HG02981 (cell line): ENCODE measurements around the gene ABCA4.

Experiments
- ATAC-seq: cut with Tn5 transposase; IDR thresholded peaks from one replicate; pipeline ENCODE4 v1.9.1; 2021; ENCODE audit warnings: mild to moderate bottlenecking, moderate library complexity; ENCODE audit not compliant: unreplicated experiment

Gene ABCA4

DNA sequence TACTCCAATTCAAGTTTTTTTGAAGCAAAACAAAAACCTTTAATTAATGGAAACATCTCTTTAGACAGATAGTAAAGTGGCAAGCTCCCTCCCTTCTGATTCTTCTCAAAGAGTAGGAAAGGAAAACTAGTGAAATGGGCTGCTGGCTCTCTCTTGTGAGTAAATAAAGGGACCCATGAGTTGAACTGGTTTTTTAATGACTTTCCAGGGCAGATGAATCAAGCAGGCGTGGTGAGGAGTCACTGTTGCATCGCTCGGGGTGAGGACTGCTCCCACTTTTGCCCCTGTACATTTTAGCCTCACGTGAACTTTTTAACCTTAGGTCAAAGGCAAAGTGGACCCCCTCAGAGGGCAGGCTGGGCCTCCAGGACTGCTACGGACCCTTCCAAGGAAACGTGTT is 64.8 kb downstream of the ABCA4 start:
- no peak for ATAC-seq

DNA sequence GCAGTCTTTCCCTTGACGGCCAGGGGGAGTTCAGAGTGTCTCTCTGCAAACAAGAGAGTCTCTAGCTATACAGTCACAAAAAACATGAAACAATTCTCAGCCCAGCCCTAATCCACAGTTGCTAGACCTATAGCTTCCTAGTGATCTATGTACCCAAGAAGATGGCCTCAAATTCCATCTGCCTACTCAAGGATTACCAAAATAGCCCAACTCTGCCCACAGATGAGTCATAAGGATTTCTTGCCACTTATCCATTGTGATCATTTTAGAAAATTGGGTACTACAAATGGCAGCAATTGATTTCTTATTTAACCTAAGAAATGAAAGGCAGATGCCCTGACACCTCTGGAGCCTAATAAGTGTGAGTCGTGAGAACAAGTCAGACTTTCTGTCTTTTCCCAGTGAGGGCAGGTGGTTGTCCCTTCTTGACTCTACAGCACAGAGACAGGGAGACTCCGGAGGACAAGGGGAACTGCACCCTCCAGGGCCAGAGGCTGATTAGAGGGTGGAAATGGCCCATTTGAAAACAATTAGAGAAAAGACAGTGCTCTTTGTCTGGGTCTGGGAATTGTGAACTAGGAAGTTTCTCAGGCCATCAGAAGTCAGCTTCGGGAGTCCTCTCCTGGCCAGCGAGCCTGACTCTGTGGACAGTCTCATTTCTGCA is 65.4 kb downstream of the ABCA4 start:
- ATAC-seq: no peak

GRCh38 chr1:94050675-94051074 is 70.3 kb downstream of the ABCA4 start:
- ATAC-seq: no peak

DNA sequence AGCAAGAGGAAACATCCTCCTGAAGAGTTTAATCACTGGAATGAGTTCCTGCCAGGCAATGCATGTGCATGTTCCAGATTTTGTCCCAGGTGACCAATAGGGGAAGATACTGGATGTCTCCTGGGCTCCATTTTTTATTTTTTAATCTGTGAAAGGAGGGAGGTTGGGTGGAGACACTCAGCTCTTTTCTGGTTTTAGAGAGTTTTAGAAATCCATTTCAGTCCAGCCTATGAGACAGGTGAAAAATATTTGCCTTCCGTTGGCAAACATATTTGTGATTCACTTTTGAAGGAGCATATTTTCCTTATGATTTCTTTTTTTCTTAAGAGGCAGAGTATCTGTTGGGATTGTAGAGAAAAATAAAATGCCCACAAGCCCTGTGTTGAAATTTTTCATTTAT is 70.7 kb downstream of the ABCA4 start:
- no peak for ATAC-seq

- ATAC-seq: no peak
These were observed 71.2 kb downstream of the ABCA4 start for GRCh38 chr1:94049791-94050190.

DNA sequence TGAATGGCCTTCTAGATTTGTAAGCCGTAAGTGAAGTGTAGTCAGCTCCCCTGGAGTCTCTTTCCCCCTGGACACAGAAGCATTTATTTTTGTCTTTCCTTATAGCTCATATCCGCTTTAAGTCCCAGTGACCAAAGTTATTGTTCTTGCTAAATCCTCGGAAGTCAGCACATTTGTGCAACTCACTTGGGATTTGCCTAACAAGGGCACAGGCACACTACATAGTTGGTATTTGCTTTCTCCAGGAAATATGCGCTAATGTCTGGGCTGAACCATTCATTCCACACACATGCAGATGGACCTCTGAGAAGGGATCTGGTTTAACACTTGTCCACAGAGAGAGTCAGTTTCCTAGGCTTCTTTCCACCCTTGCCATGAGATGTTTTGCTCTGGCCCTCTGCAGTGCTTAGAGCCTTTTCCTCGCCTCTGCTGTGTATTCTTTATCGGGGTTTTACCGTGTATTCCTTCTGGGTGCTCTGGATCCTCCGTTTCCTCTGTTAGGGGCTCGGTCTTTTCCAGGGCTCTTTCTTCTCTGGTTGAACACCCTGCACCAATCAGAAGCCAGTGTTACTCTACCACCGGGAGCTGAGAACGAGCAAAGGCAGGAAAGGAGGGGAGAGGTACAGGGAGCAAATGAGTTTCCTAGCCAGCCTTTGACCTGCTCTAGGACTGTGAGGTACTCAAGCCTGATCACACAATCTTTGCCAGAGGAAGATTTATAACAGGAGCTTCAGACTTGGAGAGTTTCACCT is 72.4 kb downstream of the ABCA4 start:
- no peak for ATAC-seq

GRCh38 chr1:94047949-94048348 is 73.0 kb downstream of the ABCA4 start:
- no peak for ATAC-seq

DNA sequence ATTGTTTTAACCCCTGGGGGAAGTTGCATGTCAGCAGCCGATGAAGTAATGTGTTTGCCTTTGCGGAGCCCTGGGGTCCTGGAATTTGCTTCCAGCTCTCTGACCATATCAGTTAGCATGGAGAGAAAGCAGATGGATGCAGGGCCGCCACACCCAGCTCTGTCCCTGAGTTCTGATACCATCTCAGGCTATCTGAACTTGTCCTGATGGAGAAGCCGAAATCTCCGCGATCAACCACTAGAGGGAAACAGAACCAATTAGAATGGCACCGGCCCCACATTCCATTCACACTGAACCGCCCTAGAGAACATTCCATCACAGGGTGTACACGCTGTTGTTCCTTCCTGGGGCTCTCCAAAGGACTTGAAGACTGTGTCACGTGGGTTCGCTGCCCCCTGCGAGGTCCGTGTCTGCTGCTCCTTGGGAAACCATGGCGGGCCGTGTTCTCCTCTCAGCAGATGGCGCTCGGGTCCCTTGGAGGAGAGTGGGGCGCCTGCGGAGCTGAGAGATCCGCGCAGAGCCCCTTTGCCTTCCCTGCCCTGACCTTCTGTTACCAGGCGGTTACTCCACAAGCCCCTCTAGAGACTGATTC is 75.4 kb downstream of the ABCA4 start:
- ATAC-seq: no peak

DNA sequence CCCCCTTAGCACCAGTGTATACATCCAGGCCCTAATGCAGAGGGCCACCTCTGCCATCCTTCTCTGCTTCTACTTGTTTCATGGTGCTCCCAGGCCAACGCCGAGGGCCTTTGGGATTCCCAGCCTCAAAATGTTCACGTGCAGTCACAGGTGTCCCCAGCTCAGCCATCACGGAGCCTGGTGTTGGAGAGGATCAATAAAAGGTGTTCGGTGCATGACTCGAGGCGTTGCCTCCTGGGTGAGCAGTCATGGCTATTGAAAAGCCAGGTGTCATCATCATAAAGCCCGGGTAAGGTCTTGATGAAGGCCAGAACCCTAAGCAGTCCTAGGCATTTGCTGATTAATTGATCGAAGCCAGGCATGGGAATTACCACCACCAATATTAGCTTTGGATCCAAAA is 76.1 kb downstream of the ABCA4 start:
- no peak for ATAC-seq

DNA sequence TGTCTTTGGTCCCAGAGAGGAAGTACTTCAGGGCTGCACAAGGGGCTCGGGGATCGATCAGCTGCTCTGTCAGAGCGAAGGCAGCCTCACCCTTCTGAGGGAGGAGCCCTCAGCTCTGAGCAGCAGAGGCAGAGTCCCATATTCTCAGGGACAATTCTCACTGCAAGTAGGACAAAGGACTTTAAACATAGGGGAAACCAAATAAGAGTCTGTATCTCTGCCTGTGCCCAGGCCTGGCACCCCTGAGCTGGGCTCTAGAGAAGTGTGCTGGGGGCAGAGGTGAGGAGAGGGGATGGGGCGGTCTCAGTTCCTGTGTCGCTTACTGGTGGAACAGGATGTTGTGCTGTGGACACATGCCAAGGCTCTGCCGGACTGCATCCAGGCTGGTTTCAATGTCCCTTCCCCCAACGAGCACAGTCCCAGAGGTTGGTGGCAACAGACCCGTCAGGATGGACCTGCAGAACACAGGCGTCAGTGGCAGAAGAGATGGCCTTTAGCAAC is 76.6 kb downstream of the ABCA4 start:
- no peak for ATAC-seq

- no peak for ATAC-seq
These were observed 77.1 kb downstream of the ABCA4 start for GRCh38 chr1:94043738-94044289.

GRCh38 chr1:94042388-94042787 is 78.6 kb downstream of the ABCA4 start:
- ATAC-seq: no peak

DNA sequence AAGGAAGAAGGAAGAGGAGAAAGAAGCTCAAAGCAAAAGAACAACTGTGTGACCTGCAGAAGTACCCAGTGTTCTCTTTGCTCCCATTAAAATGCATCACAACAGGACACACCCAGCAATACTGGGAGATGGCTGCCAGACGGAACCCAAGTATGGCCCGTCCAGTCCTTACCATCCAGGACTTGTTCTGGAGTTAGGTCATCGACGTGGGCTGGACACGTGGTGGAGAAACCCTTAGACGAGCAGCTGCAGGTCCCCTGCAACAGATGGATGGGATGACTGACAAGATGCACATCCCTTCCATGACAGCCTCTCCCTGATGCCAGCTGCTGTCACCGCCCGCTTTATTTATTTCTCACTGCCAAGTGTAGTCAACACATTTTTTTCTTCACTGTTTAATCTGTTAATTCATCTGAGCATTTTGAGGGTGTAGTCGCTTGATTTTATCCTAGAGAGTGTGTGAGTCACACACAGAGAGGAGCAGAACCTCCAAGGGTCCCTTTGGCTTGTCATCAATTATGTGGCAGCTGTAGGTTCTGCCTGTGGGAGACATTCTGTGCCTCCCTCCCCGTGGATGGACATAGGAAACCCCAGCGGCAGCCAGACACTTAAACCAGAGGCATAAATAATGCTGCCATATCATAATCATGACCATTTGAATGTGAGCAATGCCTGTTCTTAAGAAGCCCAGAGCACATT is 80.9 kb downstream of the ABCA4 start:
- ATAC-seq: no peak

DNA sequence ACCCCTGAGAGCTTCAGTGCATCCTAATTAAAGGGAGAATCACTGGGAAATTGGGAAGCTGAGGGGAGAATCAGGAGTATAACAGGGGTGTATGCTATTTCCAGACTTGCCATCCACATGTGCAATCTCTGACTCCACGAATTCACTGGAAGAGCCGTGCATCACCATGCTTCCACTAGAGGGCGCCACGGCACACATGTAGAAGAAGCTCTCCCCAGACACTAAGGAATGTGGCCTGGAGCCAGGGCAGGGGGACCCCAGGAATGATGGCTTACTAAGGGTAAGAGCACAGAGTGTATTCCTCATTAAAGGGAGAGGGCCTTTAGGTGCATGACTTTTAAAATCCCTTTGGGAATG is 81.5 kb downstream of the ABCA4 start:
- ATAC-seq: no peak

DNA sequence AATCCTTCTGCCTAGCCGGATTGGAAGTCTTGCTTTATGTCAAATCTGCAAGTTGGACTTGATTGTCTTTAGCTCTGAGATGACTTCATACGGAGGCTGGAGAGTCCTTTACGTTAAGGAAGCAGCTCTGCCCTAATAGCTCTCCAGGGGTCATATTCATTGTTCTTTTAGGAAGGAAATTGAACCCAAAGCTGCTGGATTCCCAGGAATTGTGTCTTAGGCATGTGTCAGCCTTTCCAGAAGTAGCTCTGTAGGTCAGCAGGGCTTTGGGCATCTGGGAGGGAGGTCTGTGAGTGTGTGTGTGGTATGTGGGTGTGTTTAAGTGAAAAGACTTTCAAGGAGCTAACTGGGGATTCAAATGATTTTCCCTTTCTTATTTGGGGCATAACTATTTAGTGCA is 82.4 kb downstream of the ABCA4 start:
- no peak for ATAC-seq

GRCh38 chr1:94037392-94038229 is 83.3 kb downstream of the ABCA4 start:
- ATAC-seq: no peak

GRCh38 chr1:94036730-94037129 is 84.2 kb downstream of the ABCA4 start:
- no peak for ATAC-seq

GRCh38 chr1:94033849-94034248 is 87.1 kb downstream of the ABCA4 start:
- ATAC-seq: no peak

- ATAC-seq: no peak
These were observed 88.3 kb downstream of the ABCA4 start for GRCh38 chr1:94032637-94033036.

GRCh38 chr1:94031591-94031990 is 89.4 kb downstream of the ABCA4 start:
- no peak for ATAC-seq
